HG03354 (cell line): Measurements from ENCODE around the gene PEX14.
"Not testable (repeated sequence)": the region's sequence is repeated elsewhere in the genome, so short reads cannot be mapped to it uniquely, and the experiment has no call there.

Experiments used
- ATAC-seq: cut with Tn5 transposase; IDR thresholded peaks from one replicate; pipeline ENCODE4 v1.9.1; 2021; ENCODE audit warnings: mild to moderate bottlenecking; ENCODE audit not compliant: unreplicated experiment, poor library complexity, severe bottlenecking

Gene PEX14

GRCh38 chr1:10490286-10490970, 15.7 kb downstream of the PEX14 start:
- no peak for ATAC-seq

GRCh38 chr1:10494418-10494753, 19.6 kb downstream of the PEX14 start:
- ATAC-seq, result no peak

GRCh38 chr1:10494754-10495474, 20.2 kb downstream of the PEX14 start:
- ATAC-seq, result peak; percentile 75

- ATAC-seq, result no peak
Observed at GRCh38 chr1:10495475-10495817, 20.7 kb downstream of the PEX14 start.

DNA sequence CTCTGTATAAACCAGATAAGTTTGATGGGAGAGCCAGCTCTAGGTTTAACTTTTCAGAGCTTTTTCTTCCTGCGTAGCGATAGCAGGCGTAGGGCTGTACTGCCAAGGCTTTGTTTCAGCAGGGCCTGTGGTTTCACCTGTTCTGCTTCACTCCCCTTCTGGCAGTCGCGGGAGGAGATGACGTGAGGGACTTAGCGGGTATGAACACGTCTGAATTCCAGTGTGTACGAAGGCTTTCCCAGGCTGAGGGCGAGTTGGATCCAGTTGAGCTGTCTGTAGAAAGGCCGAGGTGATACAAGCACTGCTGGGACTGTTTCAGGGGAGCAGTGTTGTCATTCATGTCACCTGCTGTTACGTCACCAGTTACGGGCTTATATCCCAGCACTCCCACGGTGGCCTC, 21.2 kb downstream of the PEX14 start:
- ATAC-seq, result no peak

DNA sequence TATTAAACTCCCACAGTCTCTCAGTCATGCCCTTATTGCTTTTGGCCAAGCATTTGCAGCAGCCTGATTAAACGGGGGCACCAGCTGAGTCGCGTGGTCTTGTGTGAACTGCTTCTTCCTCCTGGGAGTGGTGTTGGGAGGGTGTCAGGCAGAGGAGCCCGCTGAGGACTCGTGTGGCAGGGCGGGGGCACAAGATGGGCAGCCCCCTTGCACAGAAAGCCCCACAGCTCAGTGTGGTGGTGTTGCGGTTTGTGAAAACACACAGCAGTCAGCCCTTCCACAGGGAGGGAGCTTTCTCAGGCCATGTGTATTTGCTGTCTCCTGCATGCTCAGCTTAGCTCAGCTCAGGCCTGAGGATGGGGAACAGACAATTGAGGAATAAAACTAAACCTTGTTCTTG, 22.4 kb downstream of the PEX14 start:
- ATAC-seq, result no peak

DNA sequence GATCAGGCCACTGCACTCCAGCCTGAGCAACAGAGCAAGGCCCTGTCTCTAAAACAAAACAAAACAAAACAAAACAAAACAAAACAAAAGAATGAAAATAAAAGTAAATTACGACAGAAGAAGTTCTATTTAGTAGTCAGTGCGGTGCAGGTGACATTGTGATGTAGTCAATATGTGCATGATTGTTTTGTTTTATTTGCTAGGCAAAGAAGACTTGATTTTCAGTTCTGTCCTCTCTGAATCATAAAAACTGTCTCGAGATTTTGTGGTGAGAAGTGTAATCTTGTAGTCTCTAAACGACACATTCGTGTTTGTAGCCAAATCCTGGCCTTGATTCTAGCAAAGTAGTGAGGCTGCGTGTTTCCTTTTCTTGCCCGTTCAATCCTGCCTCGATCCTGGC, 23.5 kb downstream of the PEX14 start:
- ATAC-seq, result no peak

GRCh38 chr1:10502206-10502605, 27.5 kb downstream of the PEX14 start:
- no peak for ATAC-seq

GRCh38 chr1:10504249-10504648, 29.5 kb downstream of the PEX14 start:
- no peak for ATAC-seq

DNA sequence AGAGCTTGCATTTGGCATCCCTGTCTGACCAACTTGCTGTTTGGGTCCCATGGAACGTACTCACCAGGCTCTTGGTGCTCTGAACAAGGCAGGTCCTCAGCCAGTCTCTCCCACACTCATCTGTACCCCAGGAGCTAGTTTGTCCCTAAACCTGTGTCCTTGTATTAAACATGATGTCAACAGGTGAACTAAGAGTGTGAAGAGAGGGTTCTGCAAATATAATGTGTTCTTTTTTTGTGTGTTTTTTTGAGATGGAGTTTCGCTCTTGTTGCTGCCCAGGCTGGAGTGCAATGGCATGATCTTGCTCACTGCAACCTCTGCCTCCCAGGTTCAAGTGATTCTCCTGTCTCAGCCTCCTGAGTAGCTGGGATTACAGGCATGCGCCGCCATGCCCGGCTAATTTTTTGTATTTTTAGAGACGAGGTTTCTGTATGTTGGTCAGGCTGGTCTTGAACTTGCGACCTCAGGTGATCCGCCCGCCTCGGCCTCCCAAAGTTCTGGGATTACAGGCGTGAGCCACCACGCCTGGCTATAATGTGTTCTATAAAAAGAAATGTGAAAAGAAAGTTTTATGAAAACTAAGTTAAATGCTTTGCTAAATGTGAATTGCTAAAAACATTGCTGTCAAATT, 31.4 kb downstream of the PEX14 start:
- ATAC-seq, result not testable (repeated sequence)

GRCh38 chr1:10506677-10507047, 31.9 kb downstream of the PEX14 start:
- ATAC-seq, result no peak

GRCh38 chr1:10507111-10507879, 32.5 kb downstream of the PEX14 start:
- ATAC-seq, result no peak

DNA sequence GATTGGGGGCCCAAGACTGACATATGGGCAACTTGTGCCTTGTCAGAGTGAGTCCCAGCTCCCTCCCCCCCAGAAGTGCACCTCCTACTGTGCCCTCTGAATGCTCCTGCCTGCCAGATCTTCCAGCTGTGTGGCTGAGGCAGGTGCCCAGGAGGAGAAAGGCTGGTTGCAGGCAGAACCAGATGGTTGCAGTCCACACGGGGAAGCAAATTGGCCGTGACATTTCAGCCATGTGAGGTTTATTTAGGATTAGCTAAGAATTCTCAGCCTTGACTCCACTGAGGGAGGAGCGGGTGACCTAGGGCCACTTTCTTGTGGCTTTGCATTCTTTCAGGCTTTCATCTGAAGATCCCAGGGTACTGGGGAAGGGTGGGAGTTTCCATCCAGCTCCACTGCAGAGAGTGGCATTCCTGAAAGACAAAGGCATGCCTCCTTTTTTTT, 33.8 kb downstream of the PEX14 start:
- ATAC-seq, result no peak

DNA sequence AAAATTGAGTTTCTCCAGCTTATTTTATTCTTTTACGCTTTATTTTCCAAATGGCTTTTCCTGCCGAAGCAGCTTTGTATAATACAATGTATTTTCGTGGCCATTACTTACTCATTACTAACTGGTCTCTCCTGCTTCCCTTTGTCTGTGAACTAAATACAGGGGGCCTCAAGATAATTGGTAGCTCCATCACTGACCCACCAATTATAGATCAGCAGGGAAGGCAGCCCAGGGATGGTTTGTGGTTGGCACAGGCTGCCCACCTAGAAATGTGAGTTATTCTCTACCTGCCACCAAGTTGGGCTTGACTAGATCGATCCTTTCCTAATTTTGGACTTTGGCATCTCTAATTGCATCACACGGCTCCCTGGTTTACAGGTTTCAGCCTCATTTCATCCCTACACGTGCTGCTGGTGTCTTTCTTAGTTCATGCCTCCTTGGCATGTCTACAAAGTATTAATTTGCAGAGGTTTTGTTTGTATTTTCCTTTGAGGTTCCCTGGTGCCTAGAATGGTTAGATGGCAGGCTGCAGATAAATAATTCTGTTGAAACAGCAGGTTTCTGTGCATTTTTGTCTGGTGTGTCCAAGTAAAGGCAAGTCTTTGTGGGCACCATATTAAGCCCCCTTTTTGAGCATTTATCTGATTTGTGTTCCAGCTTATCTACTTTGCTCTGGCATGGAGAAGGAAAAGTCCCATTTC, 35.2 kb downstream of the PEX14 start:
- ATAC-seq, result no peak

DNA sequence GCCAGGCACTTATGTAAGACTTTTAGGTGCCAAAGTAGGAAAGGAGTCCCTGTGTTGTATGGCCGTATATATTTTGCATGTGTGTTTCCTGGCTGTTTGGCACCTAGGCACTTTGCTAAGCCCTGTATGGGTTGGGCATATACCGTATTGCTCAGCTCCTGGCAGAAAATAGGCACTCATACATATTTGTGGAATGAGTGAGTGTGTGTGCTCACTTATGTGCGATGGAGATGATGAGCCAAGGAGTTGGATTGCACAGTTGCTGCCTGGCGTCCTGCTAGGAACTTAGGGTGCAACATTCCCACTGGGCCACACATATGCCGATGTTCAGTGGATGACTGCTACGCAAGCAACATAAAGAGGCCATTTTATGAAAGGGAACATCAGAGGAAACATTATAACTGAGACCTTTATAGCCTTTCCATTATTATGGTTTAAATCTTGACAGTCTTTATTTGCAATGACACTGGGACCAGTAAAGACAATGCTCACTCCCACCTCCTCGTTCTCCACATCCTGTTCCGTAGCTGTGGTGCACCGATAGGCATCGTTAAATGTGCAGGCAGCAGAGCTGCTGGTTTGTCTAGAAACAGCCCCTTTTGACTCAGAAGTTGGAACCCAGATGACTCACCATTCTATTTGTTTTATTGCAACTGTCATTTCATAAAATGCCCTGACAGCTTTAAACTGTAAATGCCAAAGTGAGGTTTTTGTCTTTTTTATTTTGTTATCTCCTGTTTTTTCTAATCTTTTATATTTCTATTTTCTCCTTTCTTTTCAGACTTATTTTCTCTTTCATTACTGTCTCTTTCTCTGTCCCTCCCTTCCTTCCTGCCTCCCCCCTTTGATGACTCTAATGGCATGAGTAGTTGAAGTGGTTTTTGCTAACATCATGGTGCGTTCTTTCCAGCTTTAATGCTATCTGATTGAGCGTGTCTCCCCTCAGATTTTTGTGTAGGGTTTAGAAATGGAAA, 36.1 kb downstream of the PEX14 start:
- peak; percentile 93 for ATAC-seq

DNA sequence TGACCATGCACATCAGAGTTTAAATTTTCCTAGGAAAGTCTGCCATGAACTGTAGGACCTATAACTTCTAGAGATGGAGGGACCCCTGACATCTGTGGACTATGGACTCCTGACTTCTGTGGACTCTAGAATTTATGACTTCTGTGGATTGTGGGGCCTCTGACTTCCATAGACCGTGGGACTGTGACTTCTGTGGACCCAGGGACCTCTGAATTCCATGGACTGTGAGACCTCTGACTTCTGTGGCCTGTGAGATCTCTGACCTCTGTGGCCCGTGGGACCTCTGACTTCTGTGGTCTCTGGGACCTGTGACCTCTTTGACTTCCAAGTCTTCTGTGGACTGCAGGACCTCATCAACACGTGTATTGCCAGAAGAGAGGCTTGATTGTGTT, 36.7 kb downstream of the PEX14 start:
- no peak for ATAC-seq

- no peak for ATAC-seq
Observed at GRCh38 chr1:10513199-10513598, 38.4 kb downstream of the PEX14 start.

GRCh38 chr1:10514490-10515235, 39.9 kb downstream of the PEX14 start:
- ATAC-seq, result no peak
